NCI-H226 (cell line): ENCODE measurements around the gene ERFE.

ENCODE experiments used
- DNase-seq: peaks from one replicate; pipeline ENCODE4 v3.0.0-alpha.2; 2015

Gene ERFE

DNA sequence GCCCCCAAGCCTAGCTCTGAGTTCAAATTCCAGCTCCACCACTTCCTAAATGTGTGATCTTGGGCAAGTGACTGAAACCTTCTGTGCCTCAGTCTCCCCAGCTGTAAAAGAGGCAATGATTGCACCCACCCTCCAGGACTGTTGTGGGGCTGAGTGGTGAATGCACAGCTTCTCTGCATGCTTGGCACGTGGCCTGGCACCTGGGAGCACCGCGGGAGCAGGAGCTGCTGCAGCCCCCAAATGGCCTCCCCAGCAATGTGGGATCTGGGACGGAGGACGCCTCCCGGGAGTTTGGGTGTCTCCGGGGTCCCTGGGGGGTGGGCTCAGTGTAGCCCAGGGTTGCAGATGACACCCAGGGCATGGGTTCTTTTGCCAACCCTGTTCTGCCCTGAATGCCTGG lies 18.7 kb upstream of the ERFE start:
- no peak for DNase-seq

DNA sequence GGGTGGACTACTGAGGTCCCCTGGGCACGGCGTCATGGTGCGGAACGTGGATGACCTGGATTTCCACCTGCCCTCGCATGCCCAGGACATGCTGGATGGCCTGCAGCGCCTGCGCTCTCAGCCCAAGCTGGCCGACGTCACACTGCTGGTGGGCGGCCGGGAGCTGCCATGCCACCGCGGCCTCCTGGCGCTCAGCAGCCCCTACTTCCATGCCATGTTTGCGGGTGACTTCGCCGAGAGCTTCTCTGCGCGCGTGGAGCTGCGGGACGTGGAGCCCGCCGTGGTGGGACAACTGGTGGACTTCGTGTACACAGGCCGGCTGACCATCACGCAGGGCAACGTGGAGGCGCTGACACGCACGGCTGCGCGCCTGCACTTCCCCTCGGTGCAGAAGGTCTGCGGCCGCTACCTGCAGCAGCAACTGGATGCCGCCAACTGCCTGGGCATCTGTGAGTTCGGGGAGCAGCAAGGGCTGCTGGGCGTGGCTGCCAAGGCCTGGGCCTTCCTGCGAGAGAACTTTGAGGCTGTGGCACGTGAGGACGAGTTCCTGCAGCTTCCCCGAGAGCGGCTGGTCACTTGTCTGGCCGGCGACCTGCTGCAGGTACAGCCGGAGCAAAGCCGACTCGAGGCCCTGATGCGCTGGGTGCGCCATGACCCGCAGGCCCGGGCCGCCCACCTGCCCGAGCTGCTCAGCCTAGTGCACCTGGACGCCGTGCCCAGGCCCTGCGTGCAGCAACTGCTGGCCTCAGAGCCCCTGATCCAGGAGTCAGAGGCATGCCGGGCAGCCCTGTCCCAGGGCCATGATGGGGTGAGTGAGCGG lies 17.8 kb upstream of the ERFE start:
- no peak for DNase-seq

DNA sequence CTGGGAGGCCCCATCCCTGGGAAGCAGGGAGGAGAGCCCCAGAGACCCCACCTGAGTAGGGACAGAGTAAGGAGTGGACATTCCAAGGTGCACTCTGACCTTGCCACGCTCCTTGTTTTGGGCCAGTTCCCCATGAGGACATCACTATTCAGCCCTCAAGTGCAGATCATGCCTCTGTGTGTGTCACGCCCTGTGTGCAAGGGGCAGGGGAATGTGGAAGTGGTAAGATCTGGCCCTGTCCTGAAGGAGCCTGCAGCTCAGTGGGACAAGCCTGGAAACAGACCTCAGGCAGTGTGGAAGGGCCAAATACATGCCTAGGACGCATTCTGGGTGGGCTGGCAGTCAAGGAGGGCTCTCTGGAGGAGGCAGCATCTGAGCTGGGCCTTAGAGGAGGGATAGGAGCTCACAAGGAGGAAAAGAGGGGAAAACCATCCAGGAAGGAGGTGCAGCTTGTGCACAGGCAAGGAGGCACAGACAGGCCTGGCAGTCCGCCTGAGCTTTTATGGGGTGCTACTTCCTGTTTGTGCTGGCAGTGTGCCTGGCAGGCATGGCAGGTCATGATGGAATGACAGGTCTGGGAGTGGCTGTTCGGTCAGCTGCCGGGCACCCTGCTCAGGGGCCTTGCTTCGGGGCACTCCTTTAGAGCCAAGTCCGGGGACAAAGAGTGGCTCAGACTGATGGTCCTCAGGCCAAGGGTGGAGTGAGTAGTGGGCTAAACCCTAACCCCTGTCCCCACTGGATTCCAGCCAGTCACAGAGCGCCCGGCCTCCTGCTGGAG lies 17.0 kb upstream of the ERFE start:
- peak; percentile 43 for DNase-seq

DNA sequence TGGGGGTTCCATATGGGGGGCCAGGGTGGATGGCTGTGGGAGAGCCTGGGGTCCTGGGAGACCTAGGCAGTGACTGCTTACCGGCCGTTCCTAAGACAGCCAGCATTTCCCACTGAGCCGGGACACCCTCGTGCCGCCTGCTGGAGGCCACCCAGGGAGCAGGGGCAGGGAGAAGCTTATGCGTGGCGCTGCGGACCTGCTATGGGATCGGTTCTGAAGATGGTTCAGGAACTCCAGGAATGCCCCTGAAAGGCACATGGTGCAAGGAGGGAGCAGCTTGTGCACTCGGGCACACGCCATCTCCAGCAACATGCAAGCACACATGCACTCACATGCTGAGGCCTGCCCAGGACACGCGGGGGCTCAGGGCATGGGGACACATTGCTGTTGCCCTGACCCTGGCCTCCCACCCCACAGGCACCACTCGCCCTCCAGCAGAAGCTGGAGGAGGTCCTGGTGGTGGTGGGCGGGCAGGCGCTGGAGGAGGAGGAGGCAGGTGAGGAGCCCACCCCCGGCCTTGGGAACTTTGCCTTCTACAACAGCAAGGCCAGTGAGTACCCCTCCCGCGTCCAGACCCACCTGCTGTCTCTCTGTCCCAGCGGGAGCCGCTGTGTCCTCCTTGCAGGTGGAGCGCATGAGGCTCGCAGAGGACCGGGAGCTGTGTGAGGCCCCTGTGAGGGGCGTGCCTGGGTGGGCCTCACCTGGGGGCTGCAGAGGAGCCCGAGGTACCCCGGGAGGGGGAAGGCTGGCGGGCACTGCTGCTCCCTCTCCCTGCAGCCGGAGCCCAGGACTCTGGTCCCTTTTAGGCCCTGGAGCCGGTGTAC lies 16.2 kb upstream of the ERFE start:
- no peak for DNase-seq

DNA sequence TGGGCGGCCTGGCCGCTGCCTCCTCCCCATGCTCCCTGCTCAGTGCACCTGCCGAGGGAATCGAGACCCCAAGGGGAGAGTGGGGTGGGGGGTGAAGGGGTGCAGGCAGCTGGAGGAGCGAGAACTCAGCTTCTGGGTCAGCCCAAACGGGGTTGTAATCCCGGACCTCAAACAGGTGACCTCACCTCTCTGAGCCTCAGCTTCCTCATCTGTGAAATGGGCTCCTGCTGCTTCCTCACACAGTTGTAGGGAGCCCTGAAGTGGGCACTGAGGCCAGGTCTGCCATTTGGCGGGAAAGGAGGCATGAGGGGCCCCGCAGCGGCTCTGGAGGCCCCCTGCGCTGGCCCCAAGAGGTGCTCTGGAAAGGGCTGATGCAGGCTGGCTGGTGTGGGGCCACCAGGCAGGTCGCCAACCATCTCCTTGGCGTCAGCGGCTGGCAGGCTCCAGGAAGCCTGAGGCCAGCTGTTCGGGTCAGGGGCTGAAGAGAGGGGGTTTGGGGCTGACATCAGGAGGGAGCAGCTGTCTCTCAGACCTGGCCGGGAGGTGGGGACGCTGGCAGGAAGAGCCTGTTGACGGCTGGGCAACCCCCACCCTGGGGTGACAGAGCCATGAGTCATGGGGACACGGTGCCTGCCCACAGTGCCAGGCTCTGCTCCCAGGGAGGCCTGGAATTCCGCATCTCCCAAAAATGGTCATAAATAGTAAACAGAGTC lies 15.4 kb upstream of the ERFE start:
- no peak for DNase-seq

DNA sequence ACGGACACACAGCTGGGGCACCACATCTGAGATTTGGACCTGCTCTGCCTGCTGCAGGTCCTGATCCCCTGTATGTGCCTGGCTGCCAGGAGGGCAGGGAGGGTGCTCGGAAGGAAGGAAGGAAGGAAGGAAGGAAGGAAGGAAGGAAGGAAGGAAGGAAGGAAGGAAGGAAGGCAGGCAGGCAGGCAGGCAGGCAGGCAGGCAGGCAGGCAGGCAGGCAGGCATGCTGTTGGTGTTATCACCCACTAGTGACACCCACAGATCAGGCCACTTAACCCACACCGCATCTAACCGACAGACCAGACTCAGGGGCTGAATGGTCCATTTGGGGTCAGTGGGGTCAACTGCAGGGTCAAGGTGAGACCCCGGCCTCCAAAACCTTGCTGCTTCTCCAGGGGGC lies 14.5 kb upstream of the ERFE start:
- no peak for DNase-seq

DNA sequence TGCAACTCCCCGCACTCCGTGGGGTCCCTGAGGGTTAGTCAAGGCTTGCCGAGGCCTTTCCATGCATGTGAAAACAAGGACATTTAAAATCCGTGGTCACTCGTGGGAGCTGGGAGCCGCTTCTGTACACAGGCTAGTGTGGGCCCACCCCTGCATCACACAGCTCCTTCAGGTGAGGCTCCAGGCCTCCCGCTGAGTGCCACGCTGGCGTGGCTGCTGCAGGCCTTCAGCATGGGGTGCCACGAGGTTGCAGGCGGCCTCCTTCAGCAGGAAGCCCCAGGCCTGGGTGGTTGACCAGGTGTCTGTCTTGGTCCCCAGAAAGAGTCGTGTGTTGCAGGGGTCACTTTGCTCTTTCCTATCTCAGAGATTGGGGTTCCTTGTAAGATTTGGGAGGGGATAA lies 13.7 kb upstream of the ERFE start:
- DNase-seq = no peak

DNA sequence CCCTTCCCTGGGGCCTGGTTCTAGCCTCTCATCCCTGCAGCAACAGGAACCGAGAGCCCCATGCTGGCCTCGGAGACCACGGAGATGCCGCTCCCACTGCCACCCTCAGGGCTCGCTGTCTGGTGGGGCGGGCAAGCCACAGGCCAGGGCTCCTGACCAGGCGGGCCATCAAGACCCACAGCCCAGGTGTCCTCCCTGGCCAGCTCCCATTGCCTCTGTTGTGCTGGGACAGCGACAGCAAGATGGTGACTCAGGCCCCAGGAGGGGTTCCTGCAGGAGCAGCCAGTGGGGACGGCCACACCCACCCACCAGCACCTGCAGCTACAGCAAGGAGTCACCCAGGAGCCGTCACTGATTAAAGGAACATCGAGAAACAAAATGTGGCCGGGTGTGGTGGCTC lies 12.9 kb upstream of the ERFE start:
- no peak for DNase-seq

DNA sequence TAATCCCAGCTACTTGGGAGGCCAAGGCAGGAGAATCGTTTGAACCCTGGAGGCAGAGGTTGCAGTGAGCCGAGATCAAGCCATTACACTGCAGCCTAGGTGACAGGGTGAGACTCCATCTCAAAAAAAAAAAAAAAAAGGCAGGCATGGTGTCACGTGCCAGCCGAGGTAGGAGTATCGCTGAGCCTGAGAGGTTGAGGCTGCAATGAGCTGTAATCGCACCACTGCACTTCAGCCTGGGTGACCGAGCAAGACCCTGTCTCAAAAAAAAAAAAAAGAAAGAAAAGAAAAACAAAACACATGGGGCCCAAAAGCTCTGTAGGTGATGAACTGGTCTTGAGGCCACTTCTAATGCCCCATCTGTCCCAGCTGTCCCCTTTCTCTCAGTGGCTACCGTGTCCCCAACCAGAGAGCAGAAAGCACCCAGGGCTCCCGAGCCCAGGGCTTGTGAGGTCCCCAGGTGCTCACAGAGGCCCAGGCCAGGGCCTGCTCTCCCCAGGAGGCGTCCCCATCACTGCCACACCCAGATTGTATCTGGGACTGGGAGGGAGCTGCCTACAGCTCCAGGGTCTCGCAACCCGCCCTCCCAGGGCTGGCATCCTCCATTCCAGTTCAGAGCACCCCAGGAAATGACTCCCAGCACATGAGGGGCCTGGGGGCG lies 11.8 kb upstream of the ERFE start:
- no peak for DNase-seq

DNA sequence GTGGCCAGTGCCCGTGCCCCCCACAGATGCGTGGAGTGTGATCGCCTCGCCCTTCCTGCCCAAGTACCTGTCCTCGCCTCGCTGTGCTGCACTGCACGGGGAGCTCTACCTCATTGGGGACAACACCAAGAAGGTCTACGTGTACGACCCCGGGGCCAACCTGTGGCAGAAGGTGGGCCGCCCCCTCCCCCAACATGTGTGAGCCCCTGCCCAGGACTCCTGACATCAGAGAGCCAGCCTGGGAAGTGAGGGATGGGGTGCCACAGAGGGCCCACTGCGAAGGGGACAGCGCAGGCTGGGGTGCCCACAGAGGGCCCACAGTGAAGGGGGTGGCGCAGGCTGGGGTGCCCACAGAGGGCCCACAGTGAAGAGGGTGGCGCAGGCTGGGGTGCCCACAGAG lies 9.8 kb upstream of the ERFE start:
- DNase-seq = no peak

DNA sequence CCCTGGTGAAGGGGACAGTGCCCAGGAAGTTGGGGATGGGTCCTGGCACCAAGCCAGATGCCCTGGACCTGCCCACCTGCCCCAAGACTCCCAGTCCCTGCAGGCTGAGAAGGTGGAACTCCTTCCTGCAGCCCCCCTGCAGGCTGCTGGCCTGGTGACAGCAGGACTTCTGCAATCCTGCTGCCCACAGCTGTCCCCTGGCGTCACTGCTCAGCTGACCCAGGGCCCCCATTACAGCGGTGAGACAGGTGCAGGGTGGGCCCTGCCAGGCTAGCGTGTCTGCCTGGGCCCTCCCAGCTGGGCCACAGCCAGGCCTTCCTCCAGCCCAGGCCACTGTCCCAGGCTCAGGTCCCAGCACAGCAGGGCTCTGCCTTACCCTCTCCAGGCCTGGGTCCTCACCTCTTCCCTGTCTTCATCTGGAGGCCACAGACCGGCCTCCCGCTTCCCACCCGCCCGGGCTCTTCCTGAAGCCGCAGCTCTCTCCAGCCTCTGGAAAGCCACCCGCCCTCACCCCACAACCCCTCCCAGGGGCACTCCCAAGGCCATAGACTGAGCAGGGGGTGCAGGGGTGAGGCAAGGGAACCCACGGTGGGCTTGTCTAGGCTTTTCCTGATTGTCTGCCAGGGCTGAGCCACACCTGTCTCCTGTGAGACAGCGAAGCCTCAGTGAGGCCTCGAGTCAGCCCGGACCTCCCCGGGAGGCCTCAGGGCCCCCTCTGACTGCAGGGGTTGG lies 8.8 kb upstream of the ERFE start:
- no peak for DNase-seq

DNA sequence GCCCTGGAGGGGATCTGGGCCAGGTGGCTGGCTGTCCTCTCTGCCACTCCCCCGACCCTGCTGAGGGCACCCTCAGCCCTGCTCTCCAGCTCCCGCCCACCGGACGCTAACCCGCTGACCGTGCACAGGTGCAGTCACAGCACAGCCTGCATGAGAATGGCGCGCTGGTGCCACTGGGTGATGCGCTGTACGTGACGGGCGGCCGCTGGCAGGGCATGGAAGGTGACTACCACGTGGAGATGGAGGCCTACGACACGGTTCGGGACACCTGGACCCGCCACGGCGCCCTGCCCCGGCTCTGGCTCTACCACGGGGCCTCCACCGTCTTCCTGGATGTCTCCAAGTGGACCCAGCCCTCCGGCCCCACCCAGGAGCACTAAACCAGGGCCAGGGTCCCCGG lies 8.1 kb upstream of the ERFE start:
- DNase-seq = no peak

DNA sequence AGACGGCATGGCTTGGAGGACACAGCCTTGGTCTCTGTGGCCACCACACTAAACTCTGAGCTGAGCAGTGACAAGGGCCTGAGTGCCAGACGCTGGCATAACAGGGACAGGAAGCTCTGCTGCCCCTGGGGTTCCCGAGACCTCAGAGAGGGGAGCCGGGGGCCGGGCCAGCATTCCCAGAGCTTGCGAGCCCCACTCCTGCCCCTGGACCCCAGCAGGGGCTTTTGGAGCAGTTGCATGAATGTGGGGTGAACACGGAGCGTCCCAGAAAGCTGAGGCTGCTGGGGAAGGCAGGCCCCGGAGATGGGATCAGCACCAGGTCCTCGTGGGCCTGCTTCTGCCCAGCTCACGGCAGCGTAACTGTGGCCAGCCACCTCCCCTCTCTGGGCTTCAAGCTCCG lies 7.6 kb upstream of the ERFE start:
- no peak for DNase-seq

DNA sequence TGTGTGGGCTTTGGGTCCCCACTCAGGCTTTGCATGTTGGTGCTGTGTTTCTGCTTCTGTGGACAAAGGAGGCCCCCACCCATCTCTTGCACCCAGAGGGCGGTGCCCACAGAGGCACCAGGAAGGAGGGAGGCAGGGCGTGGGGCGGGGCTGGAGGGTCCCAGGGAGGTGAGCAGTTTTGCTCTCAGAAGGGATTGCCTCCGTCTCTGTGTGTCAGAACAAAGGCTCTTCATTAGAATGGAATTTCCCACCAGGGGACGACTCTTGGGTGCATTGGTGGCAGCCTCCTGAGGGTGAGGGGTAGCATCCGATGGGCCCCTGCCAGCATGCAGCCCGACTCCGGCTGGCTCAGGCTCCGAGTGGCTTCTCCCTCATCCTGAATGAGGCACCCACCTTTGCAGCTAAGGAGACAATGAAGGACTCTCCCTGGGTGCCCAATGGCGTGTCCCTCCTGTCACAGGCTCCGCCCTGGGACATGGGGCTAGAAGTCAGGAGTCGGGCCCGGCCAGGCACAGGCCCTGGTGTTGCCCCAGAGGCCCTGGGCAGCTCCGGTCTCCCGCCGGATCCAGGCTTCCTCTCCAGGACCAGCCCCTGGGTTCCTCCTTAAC lies 7.0 kb upstream of the ERFE start:
- no peak for DNase-seq

DNA sequence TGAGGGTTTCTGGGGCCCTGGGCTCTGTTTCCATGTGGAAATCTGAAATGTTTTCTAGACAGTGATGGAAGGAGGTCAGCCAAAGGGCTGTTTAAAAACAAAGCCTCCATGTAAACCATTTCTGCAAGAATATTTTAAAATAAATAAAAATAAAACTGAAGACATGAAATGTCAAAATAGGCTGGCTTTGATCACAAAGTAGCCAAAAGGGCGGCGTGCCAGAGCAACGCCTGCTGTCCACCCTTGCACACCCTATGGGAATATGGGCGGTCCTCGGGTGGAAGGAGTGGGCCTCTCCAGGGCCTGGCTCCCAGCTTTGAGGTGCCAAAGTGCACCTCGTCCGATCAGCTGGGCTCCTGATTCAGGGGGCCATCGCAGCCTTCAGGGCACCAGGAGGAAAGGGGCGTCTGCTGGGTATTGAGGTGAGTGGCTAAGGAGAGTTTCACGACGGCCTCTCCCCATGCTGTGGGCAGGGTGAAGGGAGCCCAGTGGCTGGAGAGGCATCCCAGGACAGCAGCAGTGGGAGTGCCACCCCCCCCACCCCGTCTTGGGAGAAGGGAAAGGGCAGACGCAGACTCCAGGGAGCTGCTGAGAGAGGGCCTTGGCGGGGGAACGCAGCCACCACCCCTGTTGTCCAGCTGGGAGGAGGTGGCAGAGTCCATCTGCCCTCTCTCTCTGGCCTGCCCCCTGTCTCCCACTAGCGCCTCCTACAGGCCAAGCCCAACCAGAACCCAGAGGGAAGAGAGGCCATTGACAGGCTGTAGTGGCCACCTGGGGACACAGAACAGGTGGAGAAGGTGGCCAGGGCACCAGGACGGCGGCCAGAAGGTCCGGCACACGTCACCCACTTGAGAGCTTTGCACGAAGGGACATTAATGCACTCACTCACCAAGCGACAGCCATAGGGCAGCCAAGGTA lies 5.7 kb upstream of the ERFE start:
- DNase-seq = no peak

DNA sequence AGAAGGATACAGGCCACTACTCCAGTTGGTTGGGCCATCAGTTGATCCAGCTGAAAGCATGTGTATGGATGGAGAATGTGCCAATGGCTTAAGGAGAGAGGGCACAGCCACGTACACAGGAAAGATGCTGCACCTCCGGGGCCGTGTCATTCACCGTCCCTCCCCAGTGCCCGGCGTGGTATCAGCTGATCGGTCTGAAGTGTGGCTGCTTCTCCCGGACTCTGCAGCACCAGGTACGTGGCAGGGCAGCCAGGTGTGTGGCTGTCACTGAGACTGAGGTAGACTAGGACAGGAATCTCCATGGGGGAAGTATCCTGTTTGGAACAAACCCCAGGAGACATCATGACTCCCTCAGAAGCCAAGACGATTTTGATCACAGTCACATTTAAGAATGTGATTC lies 4.2 kb upstream of the ERFE start:
- DNase-seq = no peak

DNA sequence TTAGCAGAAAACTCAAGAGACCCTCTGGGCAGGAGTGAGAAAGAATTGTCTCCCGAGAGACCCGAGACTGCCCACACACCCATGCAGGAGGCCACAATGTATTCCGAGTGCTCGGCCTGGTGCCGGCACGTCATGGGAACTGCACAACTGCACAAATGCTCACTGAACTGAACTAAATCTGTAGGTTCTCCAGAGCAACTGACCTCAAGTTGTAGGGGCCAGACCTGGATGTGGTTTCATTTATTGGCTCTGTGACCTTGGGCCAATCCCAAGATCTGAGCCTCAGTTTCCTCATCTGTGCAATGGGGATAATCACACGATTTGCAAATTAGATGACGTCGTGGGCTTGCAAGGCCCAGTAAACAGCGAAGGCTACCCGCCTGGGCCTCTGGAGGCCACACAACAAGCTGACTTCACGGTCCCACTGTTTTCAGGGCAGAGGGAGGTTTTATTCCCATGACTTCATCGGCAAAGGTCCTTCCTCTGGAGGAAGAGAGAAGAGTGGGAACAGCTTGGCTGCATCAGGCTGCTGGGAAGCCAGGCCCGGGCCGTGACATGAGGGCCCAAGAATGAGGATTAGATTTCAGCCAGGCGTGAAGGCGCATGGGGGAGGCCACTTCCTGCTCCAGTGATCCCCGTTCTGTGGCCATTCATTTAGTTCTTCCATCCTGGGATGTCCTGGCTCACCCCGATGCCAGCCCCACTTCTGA lies 3.6 kb upstream of the ERFE start:
- no peak for DNase-seq

DNA sequence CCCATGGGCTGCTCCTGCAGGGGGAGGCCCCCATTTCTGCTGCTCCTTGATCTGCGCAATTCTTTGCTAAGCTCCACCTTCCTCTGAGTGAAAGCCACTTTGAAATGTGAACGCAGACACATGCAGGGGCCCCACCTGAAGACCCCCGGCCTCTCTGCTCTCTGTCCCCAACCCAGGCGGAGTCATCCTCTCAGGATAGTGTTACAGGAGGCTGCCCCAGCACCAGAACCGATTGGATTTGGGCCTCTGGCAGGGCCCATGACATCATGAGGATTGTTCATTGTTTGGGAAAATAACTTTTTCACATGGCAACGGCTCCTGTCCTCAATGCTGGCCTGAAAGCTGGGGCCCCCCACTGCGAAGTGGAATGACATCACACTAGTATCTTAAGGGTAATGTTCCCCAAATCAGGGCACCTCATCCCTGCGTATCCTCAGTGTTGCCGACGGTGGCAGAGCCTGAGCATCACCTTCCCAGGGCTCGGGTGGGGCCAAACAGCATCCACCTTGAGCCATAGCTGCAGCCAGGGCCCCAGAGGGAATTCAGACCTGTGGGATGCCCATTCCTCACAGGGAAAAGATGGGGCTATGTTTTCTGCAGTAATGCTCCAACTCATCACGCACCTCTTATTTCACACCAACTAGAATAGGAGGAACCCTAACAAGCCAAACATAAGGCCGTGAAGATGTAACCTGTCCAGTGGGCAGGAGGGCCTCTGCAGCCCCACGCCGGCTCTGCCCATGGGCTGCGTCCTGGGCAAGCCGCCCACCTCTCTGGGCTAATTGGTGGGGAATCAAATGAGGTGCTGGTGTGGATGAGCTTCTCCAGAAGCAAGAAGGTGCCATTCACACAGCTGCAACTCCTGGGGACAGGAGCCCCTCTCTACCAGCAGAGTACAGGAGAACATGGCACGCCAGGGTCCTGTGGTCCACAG lies 2.7 kb upstream of the ERFE start:
- no peak for DNase-seq
